Spleen (tissue), 7 donors: Measurements from ENCODE around the gene MED12L.

Experiments
- CTCF ChIP-seq, 11 experiments: fragments of 200-600 bp in 7 of 11; fragments of 450-650 bp in 4 of 11; sonication (generic) in 4 of 11; IDR thresholded peaks in 8 of 11; conservative IDR thresholded peaks in 3 of 11; 1 replicate in 7 of 11; 2 replicates in 4 of 11; pipeline versions ENCODE4 v1.4.0 to v1.8.0; 2016 to 2021; ENCODE audit warnings: antibody characterized with exemption in 11 of 11, inconsistent platforms in 4 of 11, mild to moderate bottlenecking in 1 of 11
- POLR2A ChIP-seq, 3 donors: fragments of 450-650 bp; IDR thresholded peaks; one replicate each; pipeline ENCODE4 v1.5.1; 2017; ENCODE audit warnings: antibody characterized with exemption in 3 of 3, mild to moderate bottlenecking in 1 of 3
- POLR2AphosphoS5 ChIP-seq, 3 donors: sonication (generic); formaldehyde crosslinking; IDR thresholded peaks; one replicate each; pipeline ENCODE4 v1.5.1; 2017; ENCODE audit warnings: antibody characterized with exemption in 3 of 3
- donor health status: DM: no; HTN: no; CAD: no; lungs with moderate emphysema.
- donor health status: DM: no; HTN: no; CAD: no.
- donor health status: DM: no; HTN: no; CAD: no.

- peak; percentile 20 to 82 (median 65) for TF ChIP-seq CTCF (IDR thresholded peaks at IDR 0.05 in 8 of 11, conservative IDR thresholded peaks at IDR 0.05 in 3 of 11)
- no peak for TF ChIP-seq POLR2A (IDR thresholded peaks at IDR 0.05)
- TF ChIP-seq POLR2AphosphoS5 (IDR thresholded peaks at IDR 0.05), result no peak
These were observed 382.9 kb downstream of the MED12L start for GRCh38 chr3:151468284-151468917.
